Limb (tissue), 2 donors: ENCODE measurements around the gene BLOC1S5.
A peak's percentile ranks its signal among the peaks of the same experiment; 100 is the strongest.

ENCODE experiments used
- DNase-seq, 2 donors: peaks; one replicate each; pipeline ENCODE4 v3.0.0-alpha.2; 2016; ENCODE audit errors: extremely low spot score in 2 of 2

BLOC1S5 gene, protein sequence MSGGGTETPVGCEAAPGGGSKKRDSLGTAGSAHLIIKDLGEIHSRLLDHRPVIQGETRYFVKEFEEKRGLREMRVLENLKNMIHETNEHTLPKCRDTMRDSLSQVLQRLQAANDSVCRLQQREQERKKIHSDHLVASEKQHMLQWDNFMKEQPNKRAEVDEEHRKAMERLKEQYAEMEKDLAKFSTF

DNA sequence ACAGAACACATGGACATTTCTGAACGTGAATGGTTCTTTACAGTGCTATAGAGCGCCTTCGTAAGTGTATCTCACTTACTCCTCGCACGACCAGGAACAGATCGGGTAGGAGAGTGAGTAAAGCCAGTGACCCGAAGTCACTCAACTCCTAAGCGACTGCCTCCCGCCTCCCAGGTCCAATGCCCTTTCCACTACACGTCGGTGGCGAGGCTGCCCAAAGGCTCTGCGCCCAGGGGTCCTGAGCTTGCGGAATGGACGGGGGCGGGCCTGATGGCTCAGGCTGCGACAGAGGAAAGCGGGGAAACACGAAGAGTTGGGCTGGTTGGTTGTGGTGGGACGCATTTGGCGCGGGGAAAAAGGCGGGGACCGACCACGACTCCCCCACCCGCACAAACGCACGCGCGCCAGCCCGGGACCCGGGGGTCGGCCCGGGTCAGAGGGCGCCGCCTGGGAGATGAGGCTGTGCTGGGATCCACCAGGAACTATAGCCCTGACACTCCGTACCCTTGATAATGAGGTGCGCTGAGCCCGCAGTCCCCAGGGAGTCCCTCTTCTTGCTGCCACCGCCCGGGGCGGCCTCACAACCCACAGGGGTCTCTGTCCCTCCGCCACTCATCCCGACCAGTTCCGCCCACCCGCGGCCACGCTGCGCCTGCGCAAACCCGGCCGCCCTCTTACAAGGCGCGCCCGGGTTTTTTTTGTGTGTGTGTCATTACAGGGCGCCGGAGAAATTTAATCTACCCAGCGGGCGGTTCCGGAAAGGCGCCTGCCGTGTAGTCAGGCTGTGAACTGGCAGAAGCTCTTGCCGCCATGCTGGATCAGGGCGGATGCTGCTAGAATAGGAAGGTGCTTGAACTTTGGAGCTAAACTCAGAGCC is at the start of gene BLOC1S5:
Gene BLOC1S5 (minus strand): TSS at position 629 of the 877 bp plus-strand sequence. CDS start 13 bp downstream, at position 616.
- peak; percentile 98 for DNase-seq

DNA sequence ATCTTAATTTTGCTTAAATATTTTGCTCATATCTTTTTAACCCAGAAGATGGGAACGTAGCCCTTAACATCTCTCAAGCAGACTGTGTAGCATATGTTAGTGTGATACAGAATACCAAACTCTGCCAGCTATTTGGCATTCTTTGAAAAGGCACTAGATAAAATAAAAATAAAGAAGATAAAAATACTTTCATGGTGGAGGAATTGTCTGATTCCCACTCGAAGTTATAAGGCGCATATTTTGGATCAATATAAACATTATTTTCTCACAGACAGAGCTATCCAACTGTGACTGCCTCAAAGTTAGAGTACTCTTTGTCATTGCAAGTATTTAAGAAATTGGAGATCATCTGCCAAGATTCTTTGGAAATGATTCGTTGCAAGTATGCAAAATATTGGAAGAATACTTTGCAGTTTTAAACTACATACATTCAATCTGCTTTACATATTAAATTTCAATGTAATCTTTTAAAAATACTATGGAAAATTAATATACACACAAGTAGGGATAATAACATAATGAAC is 49.0 kb upstream of the BLOC1S5 start:
- DNase-seq = no peak

DNA sequence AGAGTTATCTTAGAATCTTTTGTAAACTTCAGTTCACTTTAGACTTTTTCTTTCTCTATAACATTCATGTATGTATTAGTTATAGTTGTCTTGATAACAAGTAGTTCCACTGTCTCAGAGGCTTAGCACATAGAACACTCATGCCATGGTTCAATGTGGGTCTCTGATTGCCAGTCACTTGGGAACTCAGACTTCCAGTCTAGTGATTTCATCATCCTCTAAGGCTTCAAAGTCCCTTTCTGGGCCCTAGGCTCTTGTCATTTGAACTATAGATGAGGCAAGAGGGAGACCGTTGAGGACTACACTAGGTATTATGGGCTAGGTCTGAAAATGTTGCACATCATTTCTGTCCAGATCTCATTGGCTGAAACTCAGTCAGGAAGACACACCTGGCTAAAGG is 46.5 kb upstream of the BLOC1S5 start:
- no peak for DNase-seq

DNA sequence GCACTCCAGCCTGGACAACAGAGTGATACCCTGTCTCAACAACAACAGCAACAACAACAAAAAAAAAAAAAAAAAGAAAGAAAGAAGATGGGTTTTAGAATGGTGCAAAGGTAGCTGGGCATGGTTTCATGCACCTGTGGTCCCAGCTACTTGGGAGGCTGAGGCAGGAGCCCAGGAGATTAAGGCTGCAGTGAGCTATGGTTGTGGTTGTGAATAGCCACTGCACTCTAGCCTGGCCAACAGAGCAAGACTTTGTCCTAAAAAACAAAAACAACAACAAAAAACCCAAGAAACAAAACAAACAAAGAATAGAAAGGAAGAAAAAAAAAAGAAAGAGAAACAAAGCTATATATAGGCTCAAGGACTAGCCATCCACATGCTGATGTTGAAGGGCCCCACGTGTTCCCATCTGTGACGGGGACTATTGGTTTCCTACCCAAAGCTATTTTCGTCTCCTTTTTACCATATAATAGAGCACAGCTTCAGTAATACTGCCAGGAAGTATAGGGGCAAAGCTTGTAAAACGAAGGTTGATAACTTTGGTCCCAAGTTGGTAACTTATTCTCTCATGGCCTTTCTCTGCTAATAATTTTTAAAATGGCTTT is 46.0 kb upstream of the BLOC1S5 start:
- DNase-seq = no peak

DNA sequence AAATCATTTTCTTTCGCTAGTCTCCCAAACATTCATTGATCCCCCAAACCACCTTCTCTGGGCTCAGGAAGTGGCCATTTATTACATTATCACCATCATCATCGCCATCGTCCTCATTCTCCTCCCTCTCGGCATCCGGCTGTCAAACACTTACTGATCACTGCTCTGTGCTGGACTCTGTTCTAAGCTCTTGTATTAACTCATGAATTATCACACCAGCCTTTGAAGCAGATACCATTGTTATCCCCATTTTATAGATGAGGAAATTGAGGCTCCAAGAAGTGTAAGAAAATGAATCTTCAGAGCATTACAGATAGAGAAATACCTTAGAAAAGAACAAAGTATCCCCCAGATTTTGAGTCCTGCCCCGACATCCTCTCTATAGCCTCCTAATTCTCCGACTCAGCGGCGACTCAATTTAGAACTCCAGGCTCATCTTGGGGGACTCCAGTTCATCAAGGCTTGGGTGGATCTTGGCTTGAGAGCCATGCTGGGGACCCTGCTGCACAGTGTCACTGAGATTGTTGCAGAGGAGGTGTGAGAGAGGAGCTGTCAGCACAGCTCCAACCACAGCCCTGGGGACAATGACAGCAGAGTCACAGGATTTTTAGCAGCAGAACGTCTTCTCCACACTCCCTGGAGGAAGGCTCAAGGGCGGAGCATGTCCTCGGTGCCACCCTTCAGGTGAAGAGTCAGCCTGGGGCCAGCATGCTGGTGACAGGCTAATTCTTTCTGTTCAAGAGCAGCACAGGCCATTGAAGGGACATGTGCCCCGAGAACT is 44.8 kb upstream of the BLOC1S5 start:
- no peak for DNase-seq

DNA sequence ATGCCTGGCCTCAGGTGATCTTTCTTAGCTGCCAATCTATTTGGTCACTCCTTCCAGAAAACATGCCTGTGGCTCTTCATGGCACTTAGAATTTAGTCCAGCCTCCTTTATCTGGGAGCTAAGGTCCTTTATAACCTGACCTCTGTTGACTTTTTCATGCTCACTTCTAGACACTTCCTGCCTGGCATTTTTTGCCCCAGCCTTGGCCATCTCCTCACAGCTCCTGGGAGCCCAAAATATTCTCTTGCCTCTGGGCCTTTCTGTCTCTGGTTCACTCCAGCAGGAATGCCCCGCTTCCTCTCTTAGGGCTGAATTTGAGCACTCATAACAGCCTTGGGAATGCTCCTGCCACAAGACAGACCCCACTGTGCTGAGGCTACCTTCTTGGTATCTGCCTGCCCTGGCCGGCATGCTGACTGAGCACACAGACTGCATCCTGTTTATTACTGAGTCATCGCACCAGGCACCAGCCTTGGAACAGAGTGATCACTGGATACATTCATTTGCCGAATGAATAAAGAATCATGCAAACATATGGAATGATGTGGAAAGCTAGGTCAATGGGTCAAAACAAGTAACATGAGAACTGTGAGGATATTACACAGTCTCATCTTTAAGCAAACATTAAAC is 44.0 kb upstream of the BLOC1S5 start:
- DNase-seq = no peak

DNA sequence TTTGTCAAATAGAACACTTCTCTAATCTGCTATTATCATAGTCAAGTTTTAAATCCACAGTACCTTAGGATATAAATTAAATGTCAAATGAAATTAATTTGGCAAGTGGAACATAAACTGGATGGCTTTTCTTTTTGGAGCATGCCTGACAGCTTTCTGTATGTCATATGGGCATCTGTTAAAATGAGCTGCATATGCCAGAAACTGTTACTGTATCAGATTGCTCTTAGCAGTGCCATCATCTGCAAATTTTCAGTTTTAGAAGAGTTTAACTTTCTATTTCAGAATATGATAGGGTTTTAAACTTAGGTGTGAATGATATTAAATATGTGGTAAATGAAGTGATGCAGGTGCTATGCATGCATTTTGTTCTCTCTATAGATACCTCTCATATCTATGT is 41.6 kb upstream of the BLOC1S5 start:
- DNase-seq = no peak

DNA sequence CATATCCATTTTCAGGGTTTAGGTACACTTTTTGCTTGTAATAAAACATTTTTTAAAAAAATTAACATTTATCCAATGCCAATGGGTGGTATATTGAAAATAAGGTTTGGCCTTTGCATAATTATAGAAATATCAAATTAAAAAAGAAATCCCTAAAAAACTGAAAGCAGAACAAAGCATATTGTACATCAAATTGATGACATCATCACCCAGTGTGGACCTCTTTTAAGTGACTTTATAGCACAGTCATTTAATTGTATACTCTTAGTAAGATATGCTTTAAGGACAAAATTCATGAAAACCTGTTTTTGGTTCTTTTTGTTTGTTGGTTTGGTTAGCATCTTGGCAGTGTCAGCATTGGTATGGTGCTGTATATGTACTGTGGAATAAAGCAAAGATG is 39.5 kb upstream of the BLOC1S5 start:
- no peak for DNase-seq

DNA sequence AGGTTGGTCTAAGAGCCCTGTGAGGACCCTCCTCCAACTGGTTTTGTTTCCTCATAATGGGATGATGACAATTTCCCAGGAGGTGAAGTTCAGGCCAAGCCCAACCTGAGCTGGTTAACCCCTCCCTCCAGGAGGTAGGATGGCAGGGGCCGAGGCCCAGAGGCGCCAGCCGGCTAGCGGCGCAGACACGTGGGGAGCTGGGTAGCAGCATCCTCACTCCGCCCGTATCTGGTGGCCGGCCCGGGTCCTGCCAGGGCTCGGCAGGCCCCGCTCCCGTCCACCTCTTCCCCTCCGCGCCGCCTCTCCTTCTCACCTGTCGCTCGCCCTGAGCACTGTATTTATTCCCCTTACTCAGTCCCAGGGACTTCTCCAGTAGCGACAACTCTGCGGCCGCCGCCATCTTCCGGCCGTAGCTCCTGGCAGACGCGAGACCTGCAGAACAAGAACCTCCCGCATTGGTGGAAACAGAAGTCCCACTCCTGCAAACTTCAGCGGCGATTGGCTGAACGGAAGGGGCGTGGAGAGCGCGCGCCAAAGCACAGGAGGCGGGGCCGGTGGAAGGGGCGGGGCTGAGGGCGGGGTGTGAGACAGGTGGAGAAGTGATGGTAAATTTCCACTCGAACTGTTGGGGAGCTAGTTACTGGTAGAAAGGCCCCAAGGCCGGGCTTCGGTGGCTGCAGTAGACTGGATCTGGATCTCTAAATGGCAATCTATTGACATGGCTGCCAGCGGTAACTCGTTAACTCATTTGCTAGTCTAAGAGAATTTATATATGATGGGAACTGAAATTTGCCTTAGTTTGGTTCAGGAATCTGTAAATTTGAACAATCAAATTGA is 38.2 kb upstream of the BLOC1S5 start, which contains the start of gene EEF1E1:
Gene EEF1E1 (minus strand): TSS at position 427 of the 837 bp plus-strand sequence. CDS start 27 bp downstream, at position 400.
- DNase-seq = peak; percentile 96 to 97

DNA sequence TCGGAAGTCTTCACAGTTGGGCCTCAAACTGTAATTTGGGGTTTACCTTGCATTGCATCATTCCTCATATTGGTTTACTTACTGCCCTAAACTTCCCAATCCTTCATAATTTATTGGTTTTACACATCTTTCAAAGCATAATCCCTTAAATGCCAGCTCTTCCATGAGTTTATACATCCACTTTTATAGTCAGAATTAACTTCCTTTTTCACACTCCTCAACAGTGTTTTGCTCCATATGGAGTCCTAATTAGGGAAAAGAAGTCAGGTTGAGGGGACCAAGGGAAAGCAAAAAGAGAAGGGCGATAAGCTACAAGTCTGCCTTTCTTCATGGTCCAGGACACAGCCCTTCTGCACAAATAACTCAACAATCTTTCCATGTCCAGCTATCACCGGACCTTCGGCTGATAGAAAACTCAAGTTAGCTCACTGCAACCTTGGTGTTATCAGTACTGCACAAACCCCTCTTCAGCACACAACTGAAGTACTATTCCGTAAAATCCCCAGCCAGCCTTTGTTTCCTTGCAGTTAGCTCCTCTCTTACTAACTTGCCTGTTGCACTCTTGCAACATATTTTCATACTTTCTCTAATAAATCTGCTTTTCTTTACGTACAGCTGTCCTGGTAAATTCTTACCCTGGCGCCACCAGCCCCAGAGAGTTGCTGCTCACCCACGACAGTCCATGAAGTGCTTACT is 36.1 kb upstream of the BLOC1S5 start:
- DNase-seq = no peak

DNA sequence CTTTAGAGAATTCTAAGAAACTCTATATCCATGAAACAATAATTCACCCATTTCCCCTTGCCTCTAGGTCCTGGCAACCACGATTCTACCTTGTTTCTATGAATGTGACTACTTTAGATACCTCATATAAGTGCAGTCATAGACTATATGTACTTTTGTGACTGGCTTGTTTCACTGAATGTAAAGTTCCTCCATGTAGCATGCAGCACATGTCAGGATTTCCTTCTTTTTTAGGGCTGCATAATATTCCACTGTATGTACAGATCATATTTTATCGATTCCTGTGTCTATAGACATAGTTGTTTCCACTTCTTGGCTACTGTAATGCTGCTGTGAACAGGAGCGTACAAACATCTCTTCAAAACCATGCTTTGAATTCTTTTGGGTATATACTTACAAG is 26.5 kb upstream of the BLOC1S5 start:
- DNase-seq = no peak

DNA sequence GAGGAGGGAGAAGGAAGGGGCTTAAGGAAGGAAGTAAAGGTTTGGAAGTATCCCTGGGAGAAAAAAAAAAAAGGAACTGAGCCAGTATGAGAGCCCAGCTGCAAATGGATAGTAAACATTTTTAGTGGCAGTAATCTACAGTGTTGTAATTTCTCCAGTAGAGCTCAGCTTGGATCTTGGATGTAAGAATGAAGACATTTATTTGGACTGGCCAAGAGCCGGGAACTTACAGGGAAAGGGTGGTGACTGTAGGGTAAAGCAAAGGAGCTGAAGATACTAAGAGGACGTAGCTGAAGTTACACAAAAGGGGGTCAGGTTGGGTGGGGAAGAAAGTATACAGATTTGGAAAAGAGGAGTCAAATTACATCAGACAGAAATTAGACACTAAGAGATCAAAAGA is 24.7 kb upstream of the BLOC1S5 start:
- no peak for DNase-seq

DNA sequence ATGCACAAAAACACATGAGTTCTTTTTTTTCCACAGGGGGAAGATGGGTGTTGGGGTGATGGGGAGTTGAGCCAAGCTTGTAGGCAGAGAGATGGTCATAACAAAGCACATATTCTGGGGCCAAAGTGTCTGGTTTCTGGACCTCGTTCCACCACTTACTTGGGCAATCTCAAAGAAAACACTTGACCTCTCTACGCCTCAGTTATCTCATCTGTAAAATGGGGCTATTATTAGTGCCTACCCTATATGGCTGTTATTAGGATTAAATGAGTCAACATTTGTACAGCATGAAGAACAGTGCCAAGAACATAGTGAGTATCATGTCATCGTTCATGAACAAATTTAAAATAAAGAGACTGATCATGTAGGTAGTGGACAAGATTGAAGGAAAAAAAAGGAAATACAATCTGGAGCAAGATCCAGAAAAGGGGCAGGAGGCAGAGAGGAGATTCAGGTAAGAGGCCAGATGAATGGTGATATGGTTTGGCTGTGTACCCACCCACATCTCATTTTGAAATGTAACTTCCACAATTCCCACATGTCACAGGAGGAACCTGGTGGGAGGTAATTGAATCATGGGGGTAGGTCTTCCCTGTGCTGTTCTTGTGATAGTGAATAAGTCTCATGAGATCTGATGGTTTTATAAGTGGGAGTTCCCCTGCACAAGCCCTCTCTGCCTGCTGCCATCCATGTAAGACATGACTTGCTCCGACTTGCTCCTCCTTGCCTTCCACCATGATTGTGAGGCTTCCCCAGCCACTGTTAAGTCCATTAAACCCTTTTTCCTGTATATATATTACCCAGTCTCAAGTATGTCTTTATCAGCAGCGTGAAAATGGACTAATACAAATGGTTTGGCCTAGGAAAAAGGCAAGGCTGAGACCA is 23.9 kb upstream of the BLOC1S5 start:
- DNase-seq = no peak

DNA sequence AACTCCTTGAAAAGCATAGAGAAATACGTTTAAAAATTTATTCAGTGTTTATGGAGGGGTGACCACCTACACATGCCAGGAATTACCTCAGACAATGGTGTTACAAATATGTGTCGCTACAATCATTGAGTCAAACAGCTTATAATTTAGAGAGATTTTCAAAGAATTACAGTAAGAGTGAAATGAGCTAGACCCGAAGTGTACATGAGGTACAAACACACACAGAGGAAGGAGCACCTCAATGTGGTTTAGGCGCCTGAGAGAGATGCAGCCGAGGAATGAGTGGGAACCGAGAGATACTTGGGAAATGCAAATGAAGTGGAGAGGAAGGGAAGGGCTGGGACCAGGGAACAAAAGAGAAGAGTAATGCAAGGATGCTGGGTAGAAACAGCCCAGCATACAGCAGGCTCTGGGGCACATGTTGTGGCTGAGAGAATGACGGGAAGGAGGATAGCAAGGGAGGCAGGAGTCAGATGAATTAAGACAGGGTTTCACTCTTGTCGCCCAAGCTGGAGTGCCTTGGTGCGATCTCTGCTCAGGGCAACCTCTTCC is 22.6 kb upstream of the BLOC1S5 start:
- no peak for DNase-seq

DNA sequence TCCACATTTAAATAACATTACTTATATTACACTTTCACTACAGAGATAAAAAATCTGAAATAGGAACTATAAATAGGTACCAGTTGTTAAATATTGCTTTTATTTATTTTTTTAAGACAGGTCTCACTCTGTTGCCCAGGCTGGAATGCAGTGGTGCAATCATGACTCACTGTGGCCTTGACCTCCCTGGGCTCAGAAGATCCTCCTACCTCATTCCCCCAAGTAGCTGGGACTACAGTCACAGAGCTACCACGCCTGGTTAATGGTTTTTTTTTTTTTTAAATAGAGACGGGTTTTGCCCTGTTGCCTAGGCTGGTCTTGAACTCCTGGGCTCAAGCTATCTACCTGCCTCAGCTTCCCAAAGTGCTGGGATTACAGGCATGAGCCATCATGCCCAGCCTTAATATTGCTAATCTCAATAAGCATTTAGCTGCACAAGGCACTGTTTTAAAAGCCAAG is 20.9 kb upstream of the BLOC1S5 start:
- DNase-seq = no peak

DNA sequence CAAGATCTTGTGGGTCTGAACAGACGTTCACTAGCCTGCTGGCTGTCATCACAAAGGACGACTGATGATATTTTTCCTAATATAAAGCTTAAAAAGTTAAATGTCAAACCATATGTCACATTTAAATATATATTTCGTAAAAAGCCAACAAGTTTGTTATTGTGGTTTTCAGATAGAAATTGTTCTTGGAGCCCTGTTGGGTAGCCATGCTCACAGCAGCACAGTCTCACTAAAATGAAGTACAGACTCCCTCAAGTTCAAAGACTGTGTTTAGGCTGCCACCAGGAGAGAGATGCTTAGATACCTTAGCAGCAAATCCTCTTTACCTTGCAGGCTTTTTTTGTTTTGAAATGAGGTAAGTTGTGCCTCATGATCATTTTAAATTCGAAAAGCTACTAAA is 20.4 kb upstream of the BLOC1S5 start:
- no peak for DNase-seq

DNA sequence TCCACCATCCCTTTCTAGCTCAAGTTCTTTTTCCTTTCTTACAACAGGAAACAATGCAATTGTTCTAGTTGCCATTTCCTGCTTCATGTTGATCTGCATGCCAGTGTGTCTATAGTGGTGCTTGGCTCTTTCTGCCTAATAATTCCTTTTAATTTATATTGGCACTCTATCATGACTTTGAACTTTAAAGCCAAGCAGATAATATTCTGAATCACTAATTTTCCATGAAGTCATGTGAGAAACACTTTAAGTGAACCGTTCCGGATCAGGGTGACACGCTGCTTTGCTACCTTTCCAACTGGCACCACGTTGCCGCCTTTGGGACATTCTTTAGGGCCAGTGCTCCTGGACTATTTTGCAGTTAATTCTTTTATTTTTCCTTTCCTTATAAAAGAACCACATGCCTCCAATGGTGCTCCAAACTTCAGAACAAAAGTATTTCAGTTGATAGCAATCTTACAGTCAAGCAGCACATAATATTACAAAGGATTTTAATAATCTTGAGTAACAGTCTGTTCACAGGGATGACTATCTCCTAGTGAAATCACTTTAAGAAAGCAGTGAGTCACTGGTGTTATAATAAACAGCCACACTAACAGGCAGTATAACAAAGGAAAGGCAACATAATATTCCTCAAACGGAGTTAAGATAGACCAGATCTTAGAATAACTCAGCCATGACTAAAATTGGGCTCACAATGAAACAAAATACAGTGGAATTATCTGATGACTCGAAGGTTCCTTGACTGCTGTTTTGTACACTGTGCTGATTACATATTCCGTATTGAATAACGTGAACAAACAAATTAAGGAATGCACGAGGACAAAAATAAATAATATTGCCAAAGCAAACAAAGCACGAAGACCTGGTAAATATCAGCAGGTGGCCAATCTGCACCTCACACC is 19.0 kb upstream of the BLOC1S5 start:
- no peak for DNase-seq
